Stimulated activated CD8-positive, alpha-beta memory T cell treated with anti-CD3 and anti-CD28 coated beads, Interleukin-7, amount 100 ng/mL, for 4 hours (primary cell): Measurements from ENCODE around the gene LINGO1.

Experiments used
- DNase-seq, 2 donors: peaks; one replicate each; pipeline ENCODE4 v3.0.0-alpha.2; 2020; ENCODE audit warnings: low read depth in 2 of 2

The LINGO1 gene

DNA sequence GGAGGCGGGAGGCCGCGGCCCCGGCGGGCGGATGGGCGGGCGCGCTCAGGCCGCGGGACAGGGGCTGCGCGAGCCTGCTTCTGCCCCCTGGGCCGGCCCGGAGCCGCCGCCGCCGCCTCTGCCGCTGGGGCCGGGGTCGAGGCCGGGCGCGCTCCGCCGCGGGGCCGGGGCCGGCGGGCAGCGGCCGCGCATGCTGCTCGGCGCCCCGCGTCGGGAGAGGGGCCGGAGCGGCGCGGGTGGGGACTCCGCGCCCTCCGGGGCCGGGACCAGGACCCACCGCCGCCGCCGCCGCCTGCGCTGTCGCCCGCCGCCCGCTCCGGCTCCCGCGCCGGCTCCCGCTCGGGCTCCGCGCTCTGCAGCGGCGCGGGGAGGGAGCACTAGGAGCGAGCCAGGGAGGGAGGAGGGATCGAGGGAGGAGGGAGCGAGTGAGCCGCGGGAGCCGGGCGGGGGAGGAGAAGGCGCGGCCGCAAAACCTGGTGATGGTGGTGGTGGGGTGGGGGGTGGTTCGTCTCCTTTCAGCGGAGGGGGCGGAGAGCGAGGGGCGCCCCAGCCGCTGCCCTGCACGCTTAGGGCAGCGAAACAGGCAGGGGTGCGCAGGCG lies at the start of gene LINGO1:
Gene LINGO1 (minus strand): TSS at position 379 of the 600 bp plus-strand sequence. CDS start 597 bp downstream, outside the sequence.
- DNase-seq, result no peak

DNA sequence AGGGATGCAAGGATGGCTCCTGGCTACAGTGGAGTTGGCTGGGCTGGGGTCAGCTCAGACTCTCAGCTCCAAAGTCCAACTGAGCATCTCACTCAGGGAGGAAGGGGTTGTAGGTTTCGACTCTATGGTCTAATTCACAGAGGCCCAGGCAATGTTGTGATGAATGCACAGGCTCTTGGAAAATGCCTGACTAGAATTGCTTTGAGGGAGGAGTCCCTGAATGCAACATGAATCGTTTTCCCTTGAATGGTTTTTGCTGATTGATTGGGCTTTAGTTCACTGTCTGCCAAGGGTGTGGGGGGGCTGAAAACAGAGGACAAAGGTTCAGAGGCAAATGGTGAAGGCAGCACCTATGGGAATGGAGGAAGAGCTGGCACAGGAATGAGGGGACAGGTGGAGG lies 48.6 kb upstream of the LINGO1 start:
- DNase-seq, result no peak

GRCh38 chr15:77676569-77677375 lies 44.1 kb upstream of the LINGO1 start:
- no peak for DNase-seq

DNA sequence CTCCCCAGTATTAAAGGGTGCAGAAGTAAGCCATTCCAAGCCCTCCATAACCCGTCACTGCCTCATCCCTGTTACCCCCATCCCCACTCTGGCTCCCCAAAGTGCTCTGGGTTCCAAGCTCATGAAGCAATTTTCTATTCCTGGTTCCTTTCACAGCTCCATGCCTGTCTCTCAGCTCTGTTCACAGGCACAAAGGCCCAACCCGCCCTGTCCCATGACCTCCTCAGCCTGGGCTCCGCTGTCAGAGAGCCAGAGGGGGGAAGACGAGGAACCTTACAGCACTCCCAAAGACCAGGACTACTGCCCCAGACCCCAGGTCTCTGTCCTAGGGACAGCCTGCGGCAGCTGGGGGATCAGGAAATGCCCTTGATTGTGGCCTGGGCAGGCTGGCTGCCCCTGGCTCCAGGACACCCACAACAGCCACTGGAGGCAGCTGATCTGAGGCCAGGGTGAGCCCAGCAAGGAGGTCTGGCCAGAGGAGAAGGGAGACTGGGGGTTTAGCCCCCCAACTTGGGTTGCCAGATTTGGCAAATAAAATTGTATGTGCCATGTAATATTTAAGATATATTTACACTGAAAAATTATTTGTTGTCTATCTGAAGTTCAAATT lies 43.2 kb upstream of the LINGO1 start:
- no peak for DNase-seq

GRCh38 chr15:77674327-77674726 lies 41.6 kb upstream of the LINGO1 start:
- no peak for DNase-seq

GRCh38 chr15:77673866-77674265 lies 41.2 kb upstream of the LINGO1 start:
- no peak for DNase-seq

GRCh38 chr15:77672135-77672534 lies 39.4 kb upstream of the LINGO1 start:
- DNase-seq, result no peak

- DNase-seq, result no peak
These were observed 38.8 kb upstream of the LINGO1 start for GRCh38 chr15:77671362-77672056.

GRCh38 chr15:77670558-77671361 lies 38.0 kb upstream of the LINGO1 start:
- DNase-seq, result no peak

- no peak for DNase-seq
These were observed 37.2 kb upstream of the LINGO1 start for GRCh38 chr15:77669896-77670295.

DNA sequence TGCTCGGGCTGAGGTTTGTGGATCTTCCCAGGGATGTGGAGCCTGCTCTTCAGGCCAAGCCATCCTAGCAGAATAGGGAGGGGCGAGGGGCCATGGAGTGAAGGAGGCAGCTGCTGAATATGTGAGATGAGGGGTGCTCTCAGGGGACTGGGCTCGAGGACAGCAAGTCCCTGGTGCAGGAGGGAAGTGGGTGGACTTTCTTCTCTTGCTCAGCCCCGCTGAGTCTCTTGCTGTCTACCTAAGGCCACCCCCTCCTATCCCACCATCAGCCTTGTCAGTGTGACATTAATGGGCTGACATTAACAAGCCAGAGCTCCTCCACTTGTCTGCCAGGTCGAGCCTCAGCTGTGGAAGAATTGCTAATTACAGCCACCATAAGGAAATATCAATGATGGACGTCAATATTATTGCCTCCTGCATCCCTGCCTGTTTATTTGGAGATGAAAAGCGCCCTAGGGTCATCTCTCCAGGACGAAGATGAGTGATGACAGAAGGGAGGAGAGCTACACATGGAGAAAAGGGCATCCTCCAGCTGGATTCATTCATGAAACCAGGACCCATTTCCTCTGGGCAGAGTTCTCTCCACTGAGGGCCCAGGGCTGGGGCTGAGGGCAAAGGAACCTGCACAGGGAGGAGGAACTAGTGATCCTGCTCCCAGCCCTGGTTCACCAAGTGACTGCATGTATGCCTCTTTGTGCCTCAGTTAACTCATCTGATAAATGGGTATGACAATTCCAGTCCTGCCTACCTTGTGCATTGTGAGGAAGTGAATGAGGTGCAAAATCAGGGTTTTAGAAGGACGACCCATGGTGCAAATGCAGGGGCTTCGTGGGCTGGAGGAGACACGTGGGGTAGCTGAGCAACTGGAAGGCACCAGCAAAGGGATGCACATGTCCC lies 34.9 kb upstream of the LINGO1 start:
- DNase-seq, result no peak

DNA sequence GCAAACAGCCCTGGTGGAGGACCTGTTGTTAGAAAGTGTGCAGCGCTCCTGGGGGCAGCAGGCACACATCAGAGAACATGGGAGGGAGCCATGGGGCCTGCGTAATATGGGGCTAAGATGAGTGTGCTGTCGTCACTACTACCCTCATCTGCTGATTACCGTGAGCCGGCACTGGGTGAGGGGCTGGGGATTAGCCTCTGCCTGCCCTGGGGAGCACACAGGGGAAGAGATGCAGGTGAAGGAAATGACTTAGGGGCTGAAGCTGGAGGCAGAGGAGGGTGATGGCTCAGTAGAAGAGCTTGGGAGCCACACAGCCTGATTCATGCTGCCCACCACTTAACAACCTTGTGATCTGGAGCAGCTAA lies 33.6 kb upstream of the LINGO1 start:
- DNase-seq, result no peak

- DNase-seq, result no peak
These were observed 33.0 kb upstream of the LINGO1 start for GRCh38 chr15:77665530-77666295.

- DNase-seq, result no peak
These were observed 31.7 kb upstream of the LINGO1 start for GRCh38 chr15:77664428-77664827.

DNA sequence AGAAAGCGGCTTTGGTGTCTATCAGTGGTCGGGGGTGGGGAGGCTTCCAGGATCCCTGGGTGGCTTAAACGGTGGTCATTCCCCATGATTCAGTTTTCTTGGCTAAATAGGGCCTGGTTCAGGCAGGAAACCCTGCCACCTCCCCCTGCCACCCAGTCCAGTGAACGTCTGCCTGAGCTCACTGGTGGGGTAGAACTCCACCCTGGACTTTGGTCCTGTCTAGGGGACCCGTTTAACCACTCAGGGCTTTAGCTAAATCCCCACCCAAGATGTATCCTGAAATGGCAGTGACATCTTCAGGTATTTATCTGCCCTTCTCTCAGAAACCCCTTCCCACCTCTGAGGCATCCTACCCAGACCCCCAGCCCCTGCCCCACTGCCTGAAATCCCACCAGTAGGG lies 30.5 kb upstream of the LINGO1 start:
- no peak for DNase-seq

- no peak for DNase-seq
These were observed 26.9 kb upstream of the LINGO1 start for GRCh38 chr15:77659350-77660321.

GRCh38 chr15:77658304-77658703 lies 25.6 kb upstream of the LINGO1 start:
- no peak for DNase-seq

DNA sequence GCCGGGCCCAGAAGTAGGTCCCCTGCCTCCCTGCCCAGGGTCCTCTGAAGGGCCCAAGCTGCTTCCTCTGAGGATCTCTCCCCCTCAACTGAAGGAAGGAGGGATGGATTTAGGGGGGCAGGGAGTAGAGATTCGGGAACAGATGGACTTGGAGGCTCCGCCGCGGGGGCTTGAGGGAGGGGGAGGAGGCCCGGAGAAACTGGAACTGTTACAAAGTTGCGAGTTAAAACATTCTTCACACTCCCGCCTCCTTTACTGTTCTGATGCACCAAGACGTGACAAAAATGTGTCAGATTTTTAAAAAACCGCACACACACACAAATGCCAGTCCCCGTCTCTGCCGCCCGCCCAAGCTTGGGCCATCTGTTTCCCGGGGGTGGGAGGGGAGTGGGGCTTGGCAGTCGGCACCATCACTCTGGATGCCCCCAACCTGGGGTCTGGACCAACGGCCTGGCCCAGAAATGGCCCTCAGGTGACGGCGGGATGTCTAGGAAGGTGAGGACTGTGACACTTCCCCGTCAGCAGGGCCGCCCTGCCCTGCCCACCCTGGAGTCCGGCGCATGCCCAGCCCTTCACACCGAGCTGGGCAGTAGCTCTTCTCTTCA lies 25.0 kb upstream of the LINGO1 start:
- no peak for DNase-seq
